B cell (primary cell): ENCODE measurements around the gene FGF18. TPM values are rescaled to one million over a fixed set of nuclear protein-coding genes. Genes with fewer than 3 reads are reported as not detected.

Experiments used
- ATAC-seq: fragments of 200-7000 bp; cut with Tn5 transposase; one replicate; pipeline ENCODE4 v1.10.0; 2021; ENCODE audit warnings: low read depth, mild to moderate bottlenecking, moderate number of reproducible peaks, moderate library complexity
- CTCF ChIA-PET: fragments of 350-600 bp; sonication (Branson Sonifier 250); formaldehyde crosslinking; loops from one replicate; lab custom pipeline; 2021; ENCODE audit warnings: antibody characterized with exemption, inconsistent platforms; lab: Charles Lee
- POLR2A ChIA-PET: fragments of 350-600 bp; sonication (Branson Sonifier 250); formaldehyde crosslinking; loops from one replicate; lab custom pipeline; 2021; ENCODE audit warnings: antibody characterized with exemption; lab: Charles Lee
- DNase-seq: peaks from one replicate; pipeline ENCODE4 v3.0.0; 2013
- H2AFZ ChIP-seq: 2 replicates; pipeline ENCODE4 v1.6.1; 2012; ENCODE audit warnings: mild to moderate bottlenecking, low read depth, low read length; ENCODE audit not compliant: insufficient read depth, poor library complexity, severe bottlenecking
- H3K27ac ChIP-seq, 2 donors: 1 replicate in 1 of 2; 2 replicates in 1 of 2; pipeline ENCODE4 v1.5.1; 2012 to 2013; ENCODE audit warnings: low read length in 2 of 2, mild to moderate bottlenecking in 2 of 2, moderate library complexity in 1 of 2
- H3K27me3 ChIP-seq, 4 experiments: fragments of 200-600 bp in 1 of 4; sonication (generic) in 1 of 4; replicated peaks in 1 of 4; 1 replicate in 2 of 4; 2 replicates in 2 of 4; pipeline versions ENCODE4 v1.6.1 to v1.7.0; 2013 to 2016; ENCODE audit warnings: low read length in 3 of 4, mild to moderate bottlenecking in 2 of 4, mixed read lengths in 1 of 4, moderate library complexity in 1 of 4; ENCODE audit not compliant: insufficient read depth in 4 of 4, control insufficient read depth in 3 of 4; ENCODE audit errors: control extremely low read depth in 1 of 4
- H3K36me3 ChIP-seq, 2 experiments: replicated peaks in 1 of 2; 1 replicate in 1 of 2; 2 replicates in 1 of 2; pipeline versions ENCODE4 v1.6.1 to v1.7.1; 2013; ENCODE audit warnings: low read length in 1 of 2; ENCODE audit not compliant: insufficient read depth in 2 of 2, control insufficient read depth in 1 of 2; ENCODE audit errors: control extremely low read depth in 1 of 2, extremely low read depth in 1 of 2
- H3K4me1 ChIP-seq, 2 donors: fragments of 200-600 bp in 1 of 2; sonication (generic) in 1 of 2; 1 replicate in 1 of 2; 2 replicates in 1 of 2; pipeline versions ENCODE4 v1.5.1 to v1.6.1; 2013 to 2017; ENCODE audit warnings: low read length in 2 of 2; ENCODE audit not compliant: control insufficient read depth in 2 of 2, insufficient read depth in 2 of 2
- H3K4me2 ChIP-seq: replicated peaks from 2 replicates; pipeline ENCODE3; 2012; ENCODE audit warnings: mild to moderate bottlenecking, low read depth, low read length; ENCODE audit not compliant: poor library complexity, severe bottlenecking
- H3K4me3 ChIP-seq, 5 experiments: fragments of 200-600 bp in 1 of 5; sonication (generic) in 1 of 5; 1 replicate in 3 of 5; 2 replicates in 2 of 5; pipeline versions ENCODE4 v1.5.1 to v1.7.0; 2011 to 2016; ENCODE audit warnings: low read length in 4 of 5, mild to moderate bottlenecking in 4 of 5, low read depth in 2 of 5, control low read depth in 1 of 5, moderate library complexity in 1 of 5; ENCODE audit not compliant: insufficient read depth in 1 of 5; ENCODE audit errors: control extremely low read depth in 1 of 5, extremely low read depth in 1 of 5
- H3K79me2 ChIP-seq: fragments of 200-600 bp; sonication (generic); one replicate; pipeline ENCODE4 v1.6.0; 2016; ENCODE audit warnings: low read length; ENCODE audit not compliant: control insufficient read depth, insufficient read depth
- H3K9ac ChIP-seq: fragments of 200-600 bp; sonication (generic); 2 replicates; pipeline ENCODE4 v1.6.1; 2017; ENCODE audit warnings: mild to moderate bottlenecking, low read length, moderate library complexity
- H3K9me3 ChIP-seq, 3 donors: one replicate each; pipeline versions ENCODE4 v1.6.1 to v1.7.1; 2013; ENCODE audit warnings: low read length in 2 of 3; ENCODE audit not compliant: control insufficient read depth in 2 of 3, insufficient read depth in 1 of 3; ENCODE audit errors: control extremely low read depth in 1 of 3
- H4K20me1 ChIP-seq: 2 replicates; pipeline ENCODE4 v1.6.0; 2012; ENCODE audit warnings: mild to moderate bottlenecking, low read length; ENCODE audit not compliant: insufficient read depth, control insufficient read depth, poor library complexity, severe bottlenecking
- H3K27ac Mint-ChIP-seq: one replicate; pipeline ENCODE4 v1.8.0; 2021; ENCODE audit warnings: mixed read lengths
- H3K27me3 Mint-ChIP-seq: one replicate; pipeline ENCODE4 v1.8.0; 2021; ENCODE audit warnings: mixed read lengths
- H3K4me1 Mint-ChIP-seq: one replicate; pipeline ENCODE4 v1.8.0; 2021; ENCODE audit warnings: mixed read lengths
- H3K4me3 Mint-ChIP-seq: one replicate; pipeline ENCODE4 v1.8.0; 2021; ENCODE audit warnings: mixed read lengths
- H3K9me3 Mint-ChIP-seq: one replicate; pipeline ENCODE4 v1.8.0; 2022; ENCODE audit warnings: mixed read lengths; ENCODE audit not compliant: insufficient read depth
- EZH2 ChIP-seq: IDR thresholded peaks from 2 replicates; pipeline ENCODE4 v1.6.1; 2012; ENCODE audit warnings: borderline replicate concordance, low read depth, mild to moderate bottlenecking, moderate library complexity, low read length; ENCODE audit not compliant: insufficient read depth, poor library complexity, severe bottlenecking
- WGBS: methylation state at CpG from one replicate; pipeline ENCODE4 v1.1.5; 2013; ENCODE audit warnings: missing lambda C conversion rate; ENCODE audit not compliant: insufficient coverage; 5-methylcytosine and 5-hydroxymethylcytosine counted together
- intact Hi-C: fragments of 100-400 bp; cut with micrococcal nuclease; formaldehyde crosslinking; loops from one replicate; pipeline ENCODE4 v1.10.0; 2022
- polyA plus RNA-seq: library from polyadenylated mRNA; depleted of rRNA; stranded (reverse); fragments of >200 nt; gene quantifications from 2 replicates; pipeline ENCODE4 v1.2.3, GENCODE V29; 2012
- total RNA-seq, 2 donors: library from RNA; stranded (reverse); fragments of 120-200 nt in 1 of 2; gene quantifications; 1 replicate in 1 of 2; 2 replicates in 1 of 2; pipeline versions ENCODE4 v1.2.3 to v1.2.4, GENCODE V29; 2013 to 2022
- TF ChIP-seq, protein P1 (sequence below): fragments of 200-600 bp; IDR thresholded peaks from one replicate; pipeline ENCODE4 v1.8.0; 2022; ENCODE audit warnings: antibody characterized with exemption, mild to moderate bottlenecking

FGF18 gene
- total and polyA plus RNA-seq, 2 donors (not counting 1 experiment from before 2014, with no cell fraction given), result 0.06 to 0.15 TPM

- H3K9me3 ChIP-seq, result no peaks in the 10 kb centered on the region
- DNase-seq, result no peak
- Mint-ChIP-seq H3K27me3 (peaks cover 6% of the 10 kb centered on the region), H3K27ac (no peak overlapping the region), H3K4me1 (peaks cover 7% of the 10 kb centered on the region), H3K4me3 (no peak overlapping the region), H3K9me3 (no peaks in the 10 kb centered on the region)
- no peaks in the 10 kb centered on the region for H3K79me2 ChIP-seq
- H2AFZ ChIP-seq, result no peak overlapping the region
- H3K9ac ChIP-seq, result no peak overlapping the region
- ChIA-PET CTCF (interaction anchor here (1.3 kb wide), 1 partner anchor 26 kb away, joined by 3 read pairs; no protein-coding TSS in a partner anchor), POLR2A (no interaction called here)
- peaks cover 0 to 8% (median 3%) of the 10 kb centered on the region in 4 experiments for H3K27me3 ChIP-seq
- peaks cover 26% of the 10 kb centered on the region for H4K20me1 ChIP-seq
- intact Hi-C loops, result no loop called here
- H3K27ac ChIP-seq, result no peak overlapping the region
- peaks cover 12 to 13% of the 10 kb centered on the region in 2 donors for H3K4me1 ChIP-seq
- no peak for TF ChIP-seq EZH2
- TF ChIP-seq, protein P1, sequence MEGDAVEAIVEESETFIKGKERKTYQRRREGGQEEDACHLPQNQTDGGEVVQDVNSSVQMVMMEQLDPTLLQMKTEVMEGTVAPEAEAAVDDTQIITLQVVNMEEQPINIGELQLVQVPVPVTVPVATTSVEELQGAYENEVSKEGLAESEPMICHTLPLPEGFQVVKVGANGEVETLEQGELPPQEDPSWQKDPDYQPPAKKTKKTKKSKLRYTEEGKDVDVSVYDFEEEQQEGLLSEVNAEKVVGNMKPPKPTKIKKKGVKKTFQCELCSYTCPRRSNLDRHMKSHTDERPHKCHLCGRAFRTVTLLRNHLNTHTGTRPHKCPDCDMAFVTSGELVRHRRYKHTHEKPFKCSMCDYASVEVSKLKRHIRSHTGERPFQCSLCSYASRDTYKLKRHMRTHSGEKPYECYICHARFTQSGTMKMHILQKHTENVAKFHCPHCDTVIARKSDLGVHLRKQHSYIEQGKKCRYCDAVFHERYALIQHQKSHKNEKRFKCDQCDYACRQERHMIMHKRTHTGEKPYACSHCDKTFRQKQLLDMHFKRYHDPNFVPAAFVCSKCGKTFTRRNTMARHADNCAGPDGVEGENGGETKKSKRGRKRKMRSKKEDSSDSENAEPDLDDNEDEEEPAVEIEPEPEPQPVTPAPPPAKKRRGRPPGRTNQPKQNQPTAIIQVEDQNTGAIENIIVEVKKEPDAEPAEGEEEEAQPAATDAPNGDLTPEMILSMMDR, result no peak
- ATAC-seq, result no peak
- H3K4me2 ChIP-seq, result no peak overlapping the region
- WGBS, result 94% methylated on average over 4 of the region's 9 CpGs
- H3K4me3 ChIP-seq, result no peak overlapping the region
- H3K36me3 ChIP-seq, result peaks cover 8 to 26% of the 10 kb centered on the region in 2 experiments
Measured at GRCh38 chr5:171415115-171415730, 4.2 kb upstream of the FGF18 start.

GRCh38 chr5:171416160-171417049 is 3.0 kb upstream of the FGF18 start:
- Histone ChIP-seq H3K79me2 (no peaks in the 10 kb centered on the region), H3K36me3 (peaks cover 5 to 17% of the 10 kb centered on the region in 2 experiments), H3K27ac (no peak overlapping the region), H3K9ac (no peak overlapping the region), H3K4me1 (peaks cover 20 to 22% of the 10 kb centered on the region in 2 donors), H4K20me1 (peaks cover 19% of the 10 kb centered on the region), H3K27me3 (peaks cover 0 to 18% (median 7%) of the 10 kb centered on the region in 4 experiments), H3K9me3 (no peaks in the 10 kb centered on the region), H3K4me2 (no peak overlapping the region), H2AFZ (no peak overlapping the region), H3K4me3 (no peak overlapping the region)
- CTCF ChIA-PET, result interaction anchor here (1.3 kb wide), 1 partner anchor 27 kb away, joined by 3 read pairs; no protein-coding TSS in a partner anchor
- DNase-seq, result no peak
- intact Hi-C loops, result no loop called here
- Mint-ChIP-seq H3K9me3 (no peaks in the 10 kb centered on the region), H3K4me1 (peaks cover 12% of the 10 kb centered on the region), H3K27ac (no peak overlapping the region), H3K4me3 (no peak overlapping the region), H3K27me3 (peaks cover 16% of the 10 kb centered on the region)
- POLR2A ChIA-PET, result no interaction called here
- 100% methylated on average over 1 of the region's 11 CpGs for WGBS
- TF ChIP-seq, protein P1, result no peak
- no peak for TF ChIP-seq EZH2
- ATAC-seq, result no peak
